OCI-LY1 (cell line): ENCODE data around the gene TBCE.

ENCODE experiments used
- CTCF ChIP-seq: fragments of 200-600 bp; sonication (generic), shearing (Covaris generic); IDR thresholded peaks from 2 replicates; pipeline ENCODE4 v1.5.1; 2017; ENCODE audit warnings: mild to moderate bottlenecking, antibody characterized with exemption, low read length, moderate library complexity, mixed read lengths
- EZH2 ChIP-seq: fragments of 200-600 bp; sonication (generic), shearing (Covaris generic); IDR thresholded peaks from 2 replicates; pipeline ENCODE4 v1.8.0; 2017; ENCODE audit warnings: borderline replicate concordance, mixed run types, mild to moderate bottlenecking, antibody characterized with exemption, low read length, moderate library complexity, mixed read lengths

GRCh38 chr1:235402457-235403200 is 35.4 kb downstream of the TBCE start:
- no peak for TF ChIP-seq CTCF
- no peak for TF ChIP-seq EZH2
